Colonic mucosa (tissue), 4 donors: ENCODE measurements around the gene INAFM2. TPM values are rescaled to one million over a fixed set of nuclear protein-coding genes. Genes with fewer than 3 reads are reported as not detected.

ENCODE experiments used
- DNase-seq: peaks from one replicate; pipeline ENCODE4 v3.0.0-alpha.2; 2020
- H3K27ac ChIP-seq: fragments of 200-600 bp; one replicate; pipeline ENCODE4 v1.8.0; 2021
- H3K27me3 ChIP-seq: fragments of 200-600 bp; one replicate; pipeline ENCODE4 v1.8.0; 2021
- H3K36me3 ChIP-seq: fragments of 200-600 bp; one replicate; pipeline ENCODE4 v1.8.0; 2021
- H3K4me1 ChIP-seq: fragments of 200-600 bp; one replicate; pipeline ENCODE4 v1.8.0; 2021; ENCODE audit warnings: mild to moderate bottlenecking
- H3K4me3 ChIP-seq: fragments of 200-600 bp; one replicate; pipeline ENCODE4 v1.8.0; 2021
- H3K9ac ChIP-seq, 2 donors: one replicate each; pipeline ENCODE4 v1.7.0; 2013; ENCODE audit warnings: control low read depth in 2 of 2, low read depth in 2 of 2, low read length in 2 of 2
- H3K9me3 ChIP-seq: fragments of 200-600 bp; one replicate; pipeline ENCODE4 v1.8.0; 2021
- CTCF ChIP-seq: fragments of 200-600 bp; IDR thresholded peaks from one replicate; pipeline ENCODE4 v1.8.0; 2022; ENCODE audit warnings: antibody characterized with exemption, mild to moderate bottlenecking
- intact Hi-C: fragments of 100-400 bp; cut with DNase I; formaldehyde crosslinking; loops from one replicate; pipeline ENCODE4 v1.14.1; 2022
- total RNA-seq, 2 donors: library from RNA; stranded (reverse); fragmentation: NEBNext Ultra II Directional in 1 of 2; extraction: Animal tissue kit (Norgen Biotek cat#: 25700) in 1 of 2; gene quantifications; one replicate each; pipeline ENCODE4 v1.2.1, GENCODE V29; 2021
- donor health status: healthy.
- donor health status: DM: no; HTN: no; CAD: no.
- donor health status: DM: no; HTN: no; CAD: no.

The INAFM2 gene
- total RNA-seq, 2 donors from 2014 or later = 10.8 to 28.6 TPM

GRCh38 chr15:40367686-40368611 is 44.5 kb downstream of the INAFM2 start:
- peak overlapping the region; percentile 32 for H3K4me3 ChIP-seq

DNA sequence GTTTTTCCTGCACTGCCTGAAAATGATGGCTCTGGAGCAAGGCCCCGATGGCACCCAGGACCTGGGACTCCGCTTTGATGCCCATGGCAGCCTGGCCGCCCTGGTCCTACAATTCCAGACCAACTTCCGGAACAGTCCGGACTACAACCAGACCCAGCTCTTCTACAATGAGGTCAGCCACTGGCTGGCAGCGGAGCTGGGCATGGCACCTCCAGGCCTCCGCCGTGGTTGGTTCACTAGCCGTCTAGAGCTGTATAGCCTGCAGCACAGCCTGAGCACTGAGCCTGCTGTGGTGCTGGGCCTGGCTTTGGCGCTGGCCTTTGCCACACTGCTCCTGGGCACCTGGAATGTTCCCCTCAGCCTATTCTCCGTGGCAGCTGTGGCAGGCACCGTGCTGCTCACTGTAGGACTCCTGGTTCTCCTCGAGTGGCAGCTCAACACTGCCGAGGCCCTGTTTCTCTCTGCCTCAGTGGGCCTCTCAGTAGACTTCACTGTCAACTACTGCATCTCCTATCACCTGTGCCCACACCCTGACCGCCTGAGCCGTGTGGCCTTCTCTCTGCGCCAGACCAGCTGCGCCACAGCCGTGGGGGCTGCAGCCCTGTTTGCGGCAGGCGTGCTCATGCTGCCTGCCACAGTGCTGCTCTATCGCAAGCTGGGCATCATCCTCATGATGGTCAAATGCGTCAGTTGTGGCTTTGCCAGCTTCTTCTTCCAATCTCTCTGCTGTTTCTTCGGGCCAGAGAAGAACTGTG is 45.4 kb downstream of the INAFM2 start:
- intact Hi-C loops = loop anchor here (2.0 to 5.0 kb wide), 2 partner anchors 47 to 54 kb away; partner anchors contain the start of gene INAFM2

More at GRCh38 chr15:40367686-40368611, 44.5 kb downstream of the INAFM2 start:
- Histone ChIP-seq H3K27ac (peak overlapping the region; percentile 44), H3K27me3 (no peaks in the 10 kb centered on the region), H3K4me1 (peaks cover 9% of the 10 kb centered on the region), H3K9ac (peak overlapping the region; percentile 55 to 62), H3K36me3 (no peaks in the 10 kb centered on the region), H3K9me3 (no peaks in the 10 kb centered on the region)
- intact Hi-C loops = loop anchor here (2.0 to 5.0 kb wide), 2 partner anchors 46 to 55 kb away; partner anchors contain the start of gene INAFM2
- TF ChIP-seq CTCF = peak; percentile 79
- peak; percentile 85 for DNase-seq

DNA sequence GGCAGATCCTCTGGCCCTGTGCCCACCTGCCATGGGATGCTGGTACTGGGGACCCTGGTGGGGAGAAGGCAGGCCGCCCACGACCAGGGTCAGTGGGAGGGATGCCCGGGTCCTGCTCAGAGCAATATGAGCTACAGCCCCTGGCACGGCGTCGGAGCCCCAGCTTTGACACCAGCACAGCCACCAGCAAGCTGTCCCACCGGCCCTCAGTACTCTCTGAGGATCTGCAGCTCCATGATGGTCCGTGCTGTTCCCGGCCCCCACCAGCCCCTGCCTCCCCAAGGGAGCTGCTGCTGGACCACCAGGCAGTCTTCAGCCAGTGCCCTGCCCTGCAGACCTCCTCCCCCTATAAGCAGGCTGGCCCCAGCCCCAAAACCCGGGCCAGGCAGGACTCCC is 46.0 kb downstream of the INAFM2 start:
- intact Hi-C loops = loop anchor here (2.0 to 5.0 kb wide), 2 partner anchors 47 to 53 kb away; partner anchors contain the start of gene INAFM2
- no peaks in the 10 kb centered on the region for H3K9me3 ChIP-seq
- no peak for DNase-seq
- no peak for TF ChIP-seq CTCF
- no peaks in the 10 kb centered on the region for H3K36me3 ChIP-seq
- H3K27me3 ChIP-seq = no peaks in the 10 kb centered on the region
- H3K4me1 ChIP-seq = peaks cover 9% of the 10 kb centered on the region
- no peak overlapping the region for H3K4me3 ChIP-seq
- H3K9ac ChIP-seq = no peak overlapping the region
- H3K27ac ChIP-seq = no peak overlapping the region

More for the DNA sequence above, 45.4 kb downstream of the INAFM2 start:
- Histone ChIP-seq H3K4me1 (peaks cover 9% of the 10 kb centered on the region), H3K27ac (no peak overlapping the region), H3K4me3 (no peak overlapping the region), H3K9ac (no peak overlapping the region), H3K27me3 (no peaks in the 10 kb centered on the region), H3K36me3 (no peaks in the 10 kb centered on the region), H3K9me3 (no peaks in the 10 kb centered on the region)
- DNase-seq = no peak
- no peak for TF ChIP-seq CTCF

DNA sequence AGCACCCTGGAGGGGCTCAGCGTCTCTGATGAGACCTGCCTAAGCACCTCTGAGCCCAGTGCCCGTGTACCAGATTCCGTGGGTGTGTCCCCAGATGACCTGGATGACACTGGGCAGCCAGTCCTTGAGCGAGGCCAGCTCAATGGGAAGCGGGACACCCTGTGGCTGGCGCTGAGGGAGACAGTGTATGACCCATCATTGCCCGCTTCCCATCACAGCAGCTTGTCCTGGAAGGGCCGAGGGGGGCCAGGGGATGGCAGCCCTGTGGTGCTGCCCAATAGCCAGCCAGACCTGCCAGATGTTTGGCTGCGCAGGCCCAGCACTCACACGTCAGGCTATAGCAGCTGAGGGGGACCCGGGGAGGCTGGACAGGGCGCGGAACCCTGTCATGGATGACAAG is 46.5 kb downstream of the INAFM2 start:
- Histone ChIP-seq H3K27me3 (no peaks in the 10 kb centered on the region), H3K4me1 (peaks cover 9% of the 10 kb centered on the region), H3K36me3 (no peaks in the 10 kb centered on the region), H3K9me3 (no peaks in the 10 kb centered on the region), H3K4me3 (no peak overlapping the region), H3K27ac (no peak overlapping the region), H3K9ac (no peak overlapping the region)
- intact Hi-C loops = loop anchor here (2.0 to 5.0 kb wide), 2 partner anchors 48 to 53 kb away; partner anchors contain the start of gene INAFM2
- no peak for DNase-seq
- TF ChIP-seq CTCF = no peak

GRCh38 chr15:40372981-40373380 is 49.5 kb downstream of the INAFM2 start:
- H3K36me3 ChIP-seq = no peaks in the 10 kb centered on the region
- no peaks in the 10 kb centered on the region for H3K27me3 ChIP-seq
- no peaks in the 10 kb centered on the region for H3K4me1 ChIP-seq
- no peak overlapping the region for H3K4me3 ChIP-seq
- H3K27ac ChIP-seq = no peak overlapping the region
- intact Hi-C loops = no loop called here
- TF ChIP-seq CTCF = no peak
- no peaks in the 10 kb centered on the region for H3K9me3 ChIP-seq
- no peak for DNase-seq
- no peak overlapping the region for H3K9ac ChIP-seq
